ENCODE measurements around the gene KCTD19. TPM values are rescaled to one million over a fixed set of nuclear protein-coding genes. Genes with fewer than 3 reads are reported as not detected.

KCTD19 gene
- total RNA-seq, 4 donors from 2014 or later, result not detected

DNA sequence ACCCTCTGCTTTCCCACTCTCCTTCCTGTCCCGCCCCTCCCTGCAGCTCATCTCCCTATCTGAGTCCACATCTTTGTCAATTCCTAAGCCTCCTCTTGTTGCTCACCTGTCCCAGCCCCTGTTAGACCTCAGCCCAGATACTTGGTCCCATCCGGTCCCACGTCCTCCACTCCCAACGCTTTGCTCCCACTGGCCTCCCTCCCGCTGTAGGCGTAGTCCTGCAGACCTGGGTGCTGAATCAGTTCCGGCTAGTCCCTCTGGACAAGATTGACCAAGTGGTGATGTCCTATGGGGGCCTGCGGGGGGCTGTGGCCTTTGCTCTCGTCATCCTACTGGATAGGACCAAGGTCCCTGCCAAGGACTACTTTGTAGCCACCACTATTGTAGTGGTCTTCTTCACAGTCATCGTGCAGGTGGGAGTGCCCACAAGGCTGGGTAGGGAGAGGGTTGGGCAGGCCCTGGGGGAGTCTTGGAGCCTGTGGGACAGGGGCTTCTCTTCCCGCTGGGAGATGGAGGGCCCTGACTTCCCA is 69.8 kb downstream of the KCTD19 start:
- intact Hi-C loops (cut with DNase I), result no loop called here
- H3K27ac ChIP-seq (replicated peaks in 1 of 4), result no peak overlapping the region
- H3K4me3 ChIP-seq, result no peak overlapping the region
- H3K4me1 ChIP-seq, result peaks cover 0 to 3% (median 0%) of the 10 kb centered on the region in 4 donors
- H3K9me3 ChIP-seq, result no peaks in the 10 kb centered on the region
- no peak for DNase-seq (ENCODE audit: extremely low spot score)
- TF ChIP-seq EP300 (IDR thresholded peaks at IDR 0.05), result no peak
- TF ChIP-seq CTCF (IDR thresholded peaks at IDR 0.05), result no peak
- no peak for TF ChIP-seq POLR2A (IDR thresholded peaks at IDR 0.05; ENCODE audit: low read depth)
- no peak for TF ChIP-seq POLR2AphosphoS5 (IDR thresholded peaks at IDR 0.05)
- H3K36me3 ChIP-seq, result no peaks in the 10 kb centered on the region
- WGBS, result 92% methylated on average over 11 of the region's 11 CpGs
- peaks cover 0 to 53% (median 4%) of the 10 kb centered on the region in 4 donors for H3K27me3 ChIP-seq

- no peak for DNase-seq (ENCODE audit: extremely low spot score)
Measured at GRCh38 chr16:67255553-67256221, 70.9 kb downstream of the KCTD19 start.

GRCh38 chr16:67254801-67255552 is 71.6 kb downstream of the KCTD19 start:
- Histone ChIP-seq H3K9me3 (no peaks in the 10 kb centered on the region), H3K4me3 (no peak overlapping the region), H3K4me1 (no peaks in the 10 kb centered on the region), H3K27me3 (peaks cover 0 to 67% (median 7%) of the 10 kb centered on the region in 4 donors), H3K27ac (replicated peaks in 1 of 4) (no peak overlapping the region), H3K36me3 (no peaks in the 10 kb centered on the region)
- DNase-seq (ENCODE audit: extremely low spot score), result no peak
- intact Hi-C loops (cut with DNase I), result no loop called here
- 91% methylated on average over 17 of the region's 18 CpGs for WGBS
- TF ChIP-seq POLR2AphosphoS5 (IDR thresholded peaks at IDR 0.05) (no peak), CTCF (IDR thresholded peaks at IDR 0.05) (no peak), EP300 (IDR thresholded peaks at IDR 0.05) (no peak), POLR2A (IDR thresholded peaks at IDR 0.05; ENCODE audit: low read depth) (no peak)

More at GRCh38 chr16:67255553-67256221, 70.9 kb downstream of the KCTD19 start:
- Histone ChIP-seq H3K4me3 (no peak overlapping the region), H3K9me3 (no peaks in the 10 kb centered on the region), H3K4me1 (no peaks in the 10 kb centered on the region), H3K36me3 (no peaks in the 10 kb centered on the region), H3K27ac (replicated peaks in 1 of 4) (no peak overlapping the region), H3K27me3 (peaks cover 0 to 60% (median 6%) of the 10 kb centered on the region in 4 donors)
- no peak for TF ChIP-seq POLR2A (IDR thresholded peaks at IDR 0.05; ENCODE audit: low read depth)
- TF ChIP-seq CTCF (IDR thresholded peaks at IDR 0.05), result no peak
- intact Hi-C loops (cut with DNase I), result no loop called here
- WGBS, result 89% methylated on average over 14 of the region's 17 CpGs

DNA sequence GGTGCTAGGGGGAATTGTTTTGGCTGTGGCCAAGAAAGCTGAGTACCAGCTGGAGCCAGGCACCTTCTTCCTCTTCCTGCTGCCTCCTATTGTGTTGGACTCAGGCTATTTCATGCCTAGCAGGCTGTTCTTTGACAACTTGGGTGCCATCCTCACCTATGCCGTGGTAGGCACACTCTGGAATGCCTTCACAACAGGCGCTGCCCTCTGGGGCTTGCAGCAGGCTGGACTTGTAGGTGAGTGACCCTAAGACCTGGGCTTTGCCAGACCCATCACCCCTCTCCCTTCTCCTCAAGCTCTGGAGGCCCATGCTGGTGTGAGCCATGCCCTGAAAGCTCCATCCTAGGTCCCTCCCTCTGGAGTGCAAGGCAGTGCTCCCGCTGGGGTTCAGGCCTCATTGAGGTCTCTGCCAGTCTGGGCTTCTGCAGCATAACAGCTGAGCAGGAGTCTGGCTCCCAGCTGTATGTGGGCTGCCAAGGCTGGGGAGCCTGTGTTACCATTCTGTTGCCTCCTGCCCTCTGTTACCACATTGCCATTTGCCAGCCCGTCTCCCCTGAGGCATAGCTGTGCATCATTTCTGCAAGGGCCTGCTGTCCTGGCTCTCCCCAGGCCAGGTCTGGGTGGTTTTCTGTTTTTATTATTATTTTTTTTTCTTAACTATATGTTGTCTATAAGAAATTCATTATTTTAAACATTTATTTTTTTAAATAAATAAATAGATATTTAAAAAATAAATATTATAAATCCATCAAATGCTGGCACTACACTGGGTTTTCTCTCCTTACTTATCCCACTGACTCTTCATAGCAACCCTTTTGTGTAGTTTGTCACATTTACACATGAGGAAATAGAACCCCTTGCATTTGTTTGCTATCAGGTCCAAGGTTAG is 73.7 kb downstream of the KCTD19 start:
- intact Hi-C loops (cut with DNase I), result no loop called here
- no peaks in the 10 kb centered on the region for H3K36me3 ChIP-seq
- H3K27me3 ChIP-seq, result peaks cover 0 to 78% (median 11%) of the 10 kb centered on the region in 4 donors
- H3K4me1 ChIP-seq, result peaks cover 16 to 19% (median 16%) of the 10 kb centered on the region in 4 donors
- no peak overlapping the region for H3K27ac ChIP-seq (replicated peaks in 1 of 4)
- 94% methylated on average over 1 of the region's 4 CpGs for WGBS
- no peaks in the 10 kb centered on the region for H3K9me3 ChIP-seq
- no peak for TF ChIP-seq POLR2AphosphoS5 (IDR thresholded peaks at IDR 0.05)
- no peak for TF ChIP-seq CTCF (IDR thresholded peaks at IDR 0.05)
- no peak for TF ChIP-seq EP300 (IDR thresholded peaks at IDR 0.05)
- TF ChIP-seq POLR2A (IDR thresholded peaks at IDR 0.05; ENCODE audit: low read depth), result no peak
- no peak for DNase-seq (ENCODE audit: extremely low spot score)
- no peak overlapping the region for H3K4me3 ChIP-seq

Measured in esophagus muscularis mucosa (tissue), 4 donors.